Stimulated activated CD8-positive, alpha-beta memory T cell treated with anti-CD3 and anti-CD28 coated beads, Interleukin-7, amount 100 ng/mL, for 48 hours (primary cell): ENCODE results near the gene ALX4.

Experiments
- DNase-seq, 2 donors: peaks; one replicate each; pipeline ENCODE4 v3.0.0-alpha.2; 2020; ENCODE audit warnings: low read depth in 1 of 2; ENCODE audit errors: extremely low read depth in 1 of 2

ALX4 gene

GRCh38 chr11:44309478-44310205 is at the start of gene ALX4:
ALX4 (minus strand) TSS chr11:44310139; CDS start chr11:44310062, 77 bp downstream.
- DNase-seq: no peak

GRCh38 chr11:44359162-44359561 is 49.2 kb upstream of the ALX4 start:
- DNase-seq: no peak

- DNase-seq: no peak
These were observed 48.8 kb upstream of the ALX4 start for GRCh38 chr11:44358713-44359112.

- no peak for DNase-seq
These were observed 47.8 kb upstream of the ALX4 start for GRCh38 chr11:44357711-44358110.

- DNase-seq: no peak
These were observed 46.4 kb upstream of the ALX4 start for GRCh38 chr11:44356351-44356750.

- DNase-seq: no peak
These were observed 42.1 kb upstream of the ALX4 start for GRCh38 chr11:44351898-44352498.

GRCh38 chr11:44351006-44351660 is 41.2 kb upstream of the ALX4 start:
- DNase-seq: no peak

GRCh38 chr11:44349328-44349727 is 39.4 kb upstream of the ALX4 start:
- DNase-seq: no peak

GRCh38 chr11:44348721-44349120 is 38.8 kb upstream of the ALX4 start:
- no peak for DNase-seq

GRCh38 chr11:44348114-44348513 is 38.2 kb upstream of the ALX4 start:
- no peak for DNase-seq

GRCh38 chr11:44347538-44347937 is 37.6 kb upstream of the ALX4 start:
- DNase-seq: no peak

GRCh38 chr11:44346983-44347382 is 37.0 kb upstream of the ALX4 start:
- DNase-seq: no peak

GRCh38 chr11:44345781-44346180 is 35.8 kb upstream of the ALX4 start:
- DNase-seq: no peak

GRCh38 chr11:44344921-44345320 is 35.0 kb upstream of the ALX4 start:
- DNase-seq: no peak

- no peak for DNase-seq
These were observed 34.5 kb upstream of the ALX4 start for GRCh38 chr11:44344423-44344820.

- DNase-seq: no peak
These were observed 34.0 kb upstream of the ALX4 start for GRCh38 chr11:44343778-44344422.

GRCh38 chr11:44342616-44343015 is 32.7 kb upstream of the ALX4 start:
- no peak for DNase-seq

GRCh38 chr11:44340656-44341055 is 30.7 kb upstream of the ALX4 start:
- DNase-seq: no peak

GRCh38 chr11:44339530-44339883 is 29.6 kb upstream of the ALX4 start:
- no peak for DNase-seq

GRCh38 chr11:44338698-44339529 is 29.0 kb upstream of the ALX4 start:
- DNase-seq: no peak

- DNase-seq: no peak
These were observed 28.1 kb upstream of the ALX4 start for GRCh38 chr11:44338026-44338425.
